NOMO-1 (cell line): Measurements from ENCODE around the gene UBR7.

ENCODE experiments used
- DNase-seq, 2 experiments: peaks; one replicate each; lab custom pipeline; 2025; ENCODE audit not compliant: unreplicated experiment in 2 of 2; lab: John Stamatoyannopoulos, UW

Gene UBR7

GRCh38 chr14:93245764-93246420 is 38.8 kb downstream of the UBR7 start:
- no peak for DNase-seq

GRCh38 chr14:93246534-93246933 is 39.5 kb downstream of the UBR7 start:
- no peak for DNase-seq

- DNase-seq, result no peak
Observed at GRCh38 chr14:93249128-93249831, 42.2 kb downstream of the UBR7 start.

GRCh38 chr14:93262446-93262845 is 55.4 kb downstream of the UBR7 start:
- DNase-seq, result no peak

GRCh38 chr14:93263416-93263815 is 56.4 kb downstream of the UBR7 start:
- DNase-seq, result no peak

- DNase-seq, result no peak
Observed at GRCh38 chr14:93266127-93266526, 59.1 kb downstream of the UBR7 start.

- no peak for DNase-seq
Observed at GRCh38 chr14:93267149-93267711, 60.2 kb downstream of the UBR7 start.

GRCh38 chr14:93268406-93268805 is 61.4 kb downstream of the UBR7 start:
- DNase-seq, result no peak

- no peak for DNase-seq
Observed at GRCh38 chr14:93269341-93270068, 62.4 kb downstream of the UBR7 start.

- no peak for DNase-seq
Observed at GRCh38 chr14:93271111-93271510, 64.1 kb downstream of the UBR7 start.

- DNase-seq, result no peak
Observed at GRCh38 chr14:93274055-93274806, 67.2 kb downstream of the UBR7 start.

- no peak for DNase-seq
Observed at GRCh38 chr14:93276031-93276716, 69.1 kb downstream of the UBR7 start.
